Neural crest cell (in vitro differentiated cells): ENCODE results near the gene ATL1. TPM values are rescaled to one million over a fixed set of nuclear protein-coding genes. Genes with fewer than 3 reads are reported as not detected.
A peak's percentile ranks its signal among the peaks of the same experiment; 100 is the strongest.

Experiments
- DNase-seq: peaks from one replicate; pipeline ENCODE4 v3.0.0; 2021; ENCODE audit warnings: low read depth, mixed read lengths, low spot score
- H3K27ac Mint-ChIP-seq: one replicate; pipeline ENCODE4 v1.8.0; 2021; ENCODE audit warnings: mild to moderate bottlenecking, mixed read lengths; ENCODE audit not compliant: unreplicated experiment
- H3K27me3 Mint-ChIP-seq: 2 replicates; pipeline ENCODE4 v1.8.0; 2021; ENCODE audit warnings: low read depth, mild to moderate bottlenecking, mixed read lengths
- H3K36me3 Mint-ChIP-seq: 2 replicates; pipeline ENCODE4 v1.8.0; 2021; ENCODE audit warnings: low read depth, mild to moderate bottlenecking, mixed read lengths
- H3K4me1 Mint-ChIP-seq: 2 replicates; pipeline ENCODE4 v1.8.0; 2021; ENCODE audit warnings: mixed read lengths
- H3K4me3 Mint-ChIP-seq: one replicate; pipeline ENCODE4 v1.8.0; 2021; ENCODE audit warnings: mild to moderate bottlenecking, mixed read lengths
- H3K9me3 Mint-ChIP-seq: 2 replicates; pipeline ENCODE4 v1.8.0; 2021; ENCODE audit warnings: mixed read lengths
- CTCF ChIP-seq: fragments of 200-600 bp; sonication (generic); conservative IDR thresholded peaks from 2 replicates; pipeline ENCODE4 v1.5.0; 2021; ENCODE audit warnings: antibody characterized with exemption, mild to moderate bottlenecking
- total RNA-seq: library from RNA; stranded (reverse); gene quantifications from 2 replicates; pipeline ENCODE4 v1.2.1, GENCODE V29; 2021

Gene ATL1
- total RNA-seq, 1 donor from 2014 or later: 15.9 TPM

GRCh38 chr14:50521912-50522341 is 38.0 kb upstream of the ATL1 start:
- Mint-ChIP-seq H3K9me3 (no peaks in the 10 kb centered on the region), H3K4me1 (peaks cover 29% of the 10 kb centered on the region), H3K36me3 (peaks cover 14% of the 10 kb centered on the region), H3K27ac (no peak overlapping the region), H3K4me3 (no peak overlapping the region), H3K27me3 (no peaks in the 10 kb centered on the region)
- DNase-seq: no peak
- TF ChIP-seq CTCF: no peak

- Mint-ChIP-seq H3K27ac (no peak overlapping the region), H3K4me1 (peaks cover 34% of the 10 kb centered on the region), H3K4me3 (no peak overlapping the region), H3K27me3 (no peaks in the 10 kb centered on the region), H3K9me3 (no peaks in the 10 kb centered on the region), H3K36me3 (peaks cover 12% of the 10 kb centered on the region)
- no peak for TF ChIP-seq CTCF
- no peak for DNase-seq
These were observed 36.5 kb upstream of the ATL1 start for GRCh38 chr14:50523271-50524041.

- Mint-ChIP-seq H3K36me3 (peaks cover 11% of the 10 kb centered on the region), H3K4me1 (peaks cover 38% of the 10 kb centered on the region), H3K27ac (no peak overlapping the region), H3K27me3 (no peaks in the 10 kb centered on the region), H3K4me3 (no peak overlapping the region), H3K9me3 (no peaks in the 10 kb centered on the region)
- no peak for DNase-seq
- no peak for TF ChIP-seq CTCF
These were observed 35.9 kb upstream of the ATL1 start for GRCh38 chr14:50524060-50524459.

GRCh38 chr14:50524731-50525515 is 35.0 kb upstream of the ATL1 start:
- no peak overlapping the region for H3K27ac Mint-ChIP-seq
- H3K4me3 Mint-ChIP-seq: no peak overlapping the region
- H3K9me3 Mint-ChIP-seq: no peaks in the 10 kb centered on the region
- peaks cover 11% of the 10 kb centered on the region for H3K36me3 Mint-ChIP-seq
- H3K4me1 Mint-ChIP-seq: peaks cover 47% of the 10 kb centered on the region
- H3K27me3 Mint-ChIP-seq: no peaks in the 10 kb centered on the region
- no peak for TF ChIP-seq CTCF
- DNase-seq: no peak

GRCh38 chr14:50528000-50528399 is 31.9 kb upstream of the ATL1 start:
- H3K4me1 Mint-ChIP-seq: peaks cover 57% of the 10 kb centered on the region
- H3K4me3 Mint-ChIP-seq: peak overlapping the region; percentile 95
- no peak overlapping the region for H3K27ac Mint-ChIP-seq
- H3K27me3 Mint-ChIP-seq: no peaks in the 10 kb centered on the region
- peaks cover 11% of the 10 kb centered on the region for H3K36me3 Mint-ChIP-seq
- no peaks in the 10 kb centered on the region for H3K9me3 Mint-ChIP-seq
- no peak for TF ChIP-seq CTCF
- no peak for DNase-seq
